Measurements from ENCODE around the gene CTPS2.
A peak's percentile ranks its signal among the peaks of the same experiment; 100 is the strongest.
"Not testable (repeated sequence)": the region's sequence is repeated elsewhere in the genome, so short reads cannot be mapped to it uniquely, and the experiment has no call there.

CTPS2 gene

GRCh38 chrX:16712548-16713155 lies at the start of gene CTPS2:
Gene CTPS2 (minus strand): TSS chrX:16712669. CDS start chrX:16702902, 9,767 bp downstream.
- peak; percentile 12 to 43 (median 34) for DNase-seq (ENCODE audit: low read depth in 2 of 3, low spot score in 1 of 3)

- DNase-seq (ENCODE audit: low read depth in 2 of 3, low spot score in 1 of 3) = not testable (repeated sequence)
These were observed 49.0 kb upstream of the CTPS2 start for GRCh38 chrX:16761500-16761899.

- no peak for DNase-seq (ENCODE audit: low read depth in 2 of 3, low spot score in 1 of 3)
These were observed 44.3 kb upstream of the CTPS2 start for GRCh38 chrX:16756724-16757123.

GRCh38 chrX:16754019-16754418 lies 41.5 kb upstream of the CTPS2 start:
- no peak for DNase-seq (ENCODE audit: low read depth in 2 of 3, low spot score in 1 of 3)

GRCh38 chrX:16750136-16750535 lies 37.7 kb upstream of the CTPS2 start:
- no peak for DNase-seq (ENCODE audit: low read depth in 2 of 3, low spot score in 1 of 3)

GRCh38 chrX:16748425-16748824 lies 36.0 kb upstream of the CTPS2 start:
- no peak for DNase-seq (ENCODE audit: low read depth in 2 of 3, low spot score in 1 of 3)

GRCh38 chrX:16745659-16746058 lies 33.2 kb upstream of the CTPS2 start:
- no peak for DNase-seq (ENCODE audit: low read depth in 2 of 3, low spot score in 1 of 3)

- DNase-seq (ENCODE audit: low read depth in 2 of 3, low spot score in 1 of 3) = no peak
These were observed 32.6 kb upstream of the CTPS2 start for GRCh38 chrX:16745102-16745501.

GRCh38 chrX:16743604-16744325 lies 31.3 kb upstream of the CTPS2 start:
- DNase-seq (ENCODE audit: low read depth in 2 of 3, low spot score in 1 of 3) = no peak

GRCh38 chrX:16739574-16739973 lies 27.1 kb upstream of the CTPS2 start:
- no peak for DNase-seq (ENCODE audit: low read depth in 2 of 3, low spot score in 1 of 3)

GRCh38 chrX:16737024-16737423 lies 24.6 kb upstream of the CTPS2 start:
- DNase-seq (ENCODE audit: low read depth in 2 of 3, low spot score in 1 of 3) = no peak

- DNase-seq (ENCODE audit: low read depth in 2 of 3, low spot score in 1 of 3) = no peak
These were observed 20.5 kb upstream of the CTPS2 start for GRCh38 chrX:16733013-16733412.

GRCh38 chrX:16730450-16730849 lies 18.0 kb upstream of the CTPS2 start:
- DNase-seq (ENCODE audit: low read depth in 2 of 3, low spot score in 1 of 3) = no peak

- no peak for DNase-seq (ENCODE audit: low read depth in 2 of 3, low spot score in 1 of 3)
These were observed 15.2 kb upstream of the CTPS2 start for GRCh38 chrX:16727637-16728036.

GRCh38 chrX:16726347-16726988 lies 14.0 kb upstream of the CTPS2 start:
- DNase-seq (ENCODE audit: low read depth in 2 of 3, low spot score in 1 of 3) = not testable (repeated sequence)

GRCh38 chrX:16725072-16725471 lies 12.6 kb upstream of the CTPS2 start:
- no peak for DNase-seq (ENCODE audit: low read depth in 2 of 3, low spot score in 1 of 3)

- DNase-seq (ENCODE audit: low read depth in 2 of 3, low spot score in 1 of 3) = no peak
These were observed 10.0 kb upstream of the CTPS2 start for GRCh38 chrX:16722481-16722880.

GRCh38 chrX:16719334-16720084 lies 7.0 kb upstream of the CTPS2 start, which contains the start of gene SYAP1:
Gene SYAP1 (plus strand): TSS chrX:16719612. CDS start chrX:16719725, 113 bp downstream.
- DNase-seq (ENCODE audit: low read depth in 2 of 3, low spot score in 1 of 3) = peak; percentile 85 to 97 (median 86)

GRCh38 chrX:16718824-16719333 lies 6.4 kb upstream of the CTPS2 start:
- no peak for DNase-seq (ENCODE audit: low read depth in 2 of 3, low spot score in 1 of 3)

GRCh38 chrX:16716451-16716850 lies 4.0 kb upstream of the CTPS2 start:
- not testable (repeated sequence) for DNase-seq (ENCODE audit: low read depth in 2 of 3, low spot score in 1 of 3)

- DNase-seq (ENCODE audit: low read depth in 2 of 3, low spot score in 1 of 3) = not testable (repeated sequence)
These were observed 3.2 kb upstream of the CTPS2 start for GRCh38 chrX:16715638-16716037.

Data from stimulated activated CD4-positive, alpha-beta T cell treated with anti-CD3 and anti-CD28 coated beads, Interleukin-12 subunit alpha, Interleukin-12 subunit beta, amount 100 ng/mL, for 48 hours (primary cell).